ENCODE measurements around the gene TFEB.

- no peak for TF ChIP-seq POLR2A (IDR thresholded peaks at IDR 0.05)
- TF ChIP-seq CTCF (IDR thresholded peaks at IDR 0.05), result no peak
Measured at GRCh38 chr6:41707565-41708200, 27.7 kb downstream of the TFEB start.
